Measurements from ENCODE around the gene PAK2.

Gene PAK2

GRCh38 chr3:196772102-196772501 is 32.4 kb downstream of the PAK2 start:
- no peak for DNase-seq (ENCODE audit: low read depth in 2 of 2)
- TF ChIP-seq CTCF (IDR thresholded peaks at IDR 0.05; ENCODE audit: low read depth, low read length): no peak

DNA sequence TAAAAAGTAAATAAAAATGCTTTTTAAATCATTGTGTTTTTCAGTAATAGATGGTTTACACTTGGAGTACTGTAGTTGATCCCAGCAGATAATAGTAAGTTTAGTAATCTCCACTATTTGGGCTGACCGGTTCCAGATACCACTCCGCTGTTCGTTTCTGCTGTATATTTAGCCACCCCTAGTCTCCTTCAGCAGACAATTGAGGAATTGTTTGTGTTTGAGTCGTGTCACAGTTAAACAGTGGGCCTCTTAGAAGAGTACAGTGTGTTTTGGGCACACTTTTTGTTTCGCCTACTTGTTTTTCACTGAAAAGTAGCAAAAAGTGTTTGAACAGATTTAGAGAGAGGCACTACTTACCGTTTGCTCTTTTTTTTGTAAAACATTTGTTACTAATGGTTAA is 33.2 kb downstream of the PAK2 start:
- TF ChIP-seq CTCF (IDR thresholded peaks at IDR 0.05; ENCODE audit: low read depth, low read length): no peak
- H3K4me3 ChIP-seq (replicated peaks in 1 of 2; ENCODE audit: low read depth in 2 of 2, low read length in 2 of 2): no peak overlapping the region
- no peak for DNase-seq (ENCODE audit: low read depth in 2 of 2)

More at GRCh38 chr3:196772102-196772501, 32.4 kb downstream of the PAK2 start:
- no peak overlapping the region for H3K4me3 ChIP-seq (replicated peaks in 1 of 2; ENCODE audit: low read depth in 2 of 2, low read length in 2 of 2)

GRCh38 chr3:196774191-196774820 is 34.6 kb downstream of the PAK2 start:
- peak in 1 of 2 donors; percentile 54 for DNase-seq (ENCODE audit: low read depth in 2 of 2)
- no peak overlapping the region for H3K4me3 ChIP-seq (replicated peaks in 1 of 2; ENCODE audit: low read depth in 2 of 2, low read length in 2 of 2)
- TF ChIP-seq CTCF (IDR thresholded peaks at IDR 0.05; ENCODE audit: low read depth, low read length): no peak

- peak; percentile 31 to 66 for DNase-seq (ENCODE audit: low read depth in 2 of 2)
- TF ChIP-seq CTCF (IDR thresholded peaks at IDR 0.05; ENCODE audit: low read depth, low read length): no peak
- H3K4me3 ChIP-seq (replicated peaks in 1 of 2; ENCODE audit: low read depth in 2 of 2, low read length in 2 of 2): no peak overlapping the region
These were observed 35.3 kb downstream of the PAK2 start for GRCh38 chr3:196774848-196775422.

GRCh38 chr3:196775938-196776337 is 36.3 kb downstream of the PAK2 start:
- no peak for DNase-seq (ENCODE audit: low read depth in 2 of 2)
- H3K4me3 ChIP-seq (replicated peaks in 1 of 2; ENCODE audit: low read depth in 2 of 2, low read length in 2 of 2): no peak overlapping the region
- TF ChIP-seq CTCF (IDR thresholded peaks at IDR 0.05; ENCODE audit: low read depth, low read length): no peak

GRCh38 chr3:196777836-196778235 is 38.2 kb downstream of the PAK2 start:
- no peak for TF ChIP-seq CTCF (IDR thresholded peaks at IDR 0.05; ENCODE audit: low read depth, low read length)
- DNase-seq (ENCODE audit: low read depth in 2 of 2): no peak
- no peak overlapping the region for H3K4me3 ChIP-seq (replicated peaks in 1 of 2; ENCODE audit: low read depth in 2 of 2, low read length in 2 of 2)
